Activated CD8-positive, alpha-beta T cell treated with anti-CD3 and anti-CD28 coated beads for 36 hours (primary cell): Measurements from ENCODE around the gene RSL1D1. TPM values are rescaled to one million over a fixed set of nuclear protein-coding genes. Genes with fewer than 3 reads are reported as not detected.

ENCODE experiments used
- ATAC-seq: fragments of 200-7000 bp; cut with Tn5 transposase; one replicate; pipeline ENCODE4 v1.10.0; 2021; ENCODE audit warnings: mild to moderate bottlenecking, moderate library complexity
- CTCF ChIA-PET: fragments of 350-600 bp; sonication (Branson Sonifier 250); formaldehyde crosslinking; loops from one replicate; lab custom pipeline; 2021; ENCODE audit warnings: antibody characterized with exemption; lab: Charles Lee
- POLR2A ChIA-PET: fragments of 350-600 bp; sonication (Branson Sonifier 250); formaldehyde crosslinking; loops from one replicate; lab custom pipeline; 2021; ENCODE audit warnings: antibody characterized with exemption; lab: Charles Lee
- DNase-seq: peaks from one replicate; pipeline ENCODE4 v3.0.0-alpha.2; 2020
- H3K27ac Mint-ChIP-seq: one replicate; pipeline ENCODE4 v1.8.0; 2021; ENCODE audit warnings: mild to moderate bottlenecking, mixed read lengths
- H3K27me3 Mint-ChIP-seq: one replicate; pipeline ENCODE4 v1.8.0; 2021; ENCODE audit warnings: mixed read lengths
- H3K36me3 Mint-ChIP-seq: one replicate; pipeline ENCODE4 v1.8.0; 2021; ENCODE audit warnings: low read depth, mixed read lengths
- H3K4me1 Mint-ChIP-seq: one replicate; pipeline ENCODE4 v1.8.0; 2021; ENCODE audit warnings: low read depth, mixed read lengths
- H3K4me3 Mint-ChIP-seq: one replicate; pipeline ENCODE4 v1.8.0; 2021; ENCODE audit warnings: mild to moderate bottlenecking, moderate library complexity, mixed read lengths
- H3K9me3 Mint-ChIP-seq: one replicate; pipeline ENCODE4 v1.8.0; 2021; ENCODE audit warnings: mixed read lengths
- CTCF ChIP-seq: fragments of 200-600 bp; IDR thresholded peaks from one replicate; pipeline ENCODE4 v1.8.0; 2022; ENCODE audit warnings: antibody characterized with exemption, mild to moderate bottlenecking
- intact Hi-C: fragments of 100-400 bp; cut with micrococcal nuclease; formaldehyde crosslinking; loops from one replicate; pipeline ENCODE4 v1.10.0; 2022
- total RNA-seq, 2 experiments: library from RNA; stranded (reverse); gene quantifications; one replicate each; pipeline ENCODE4 v1.2.3, GENCODE V29; 2021

RSL1D1 gene
- total RNA-seq, 2 experiments from 2014 or later: 344 TPM

- intact Hi-C loops: no loop called here
- peaks cover 44% of the 10 kb centered on the region for H3K36me3 Mint-ChIP-seq
- POLR2A ChIA-PET: interaction anchor here (1.3 kb wide), 1 partner anchor 41 kb away, joined by 4 read pairs; the partner anchor contains the start of gene RSL1D1
- peaks cover 14% of the 10 kb centered on the region for H3K4me1 Mint-ChIP-seq
- DNase-seq (no peak), ATAC-seq (no peak)
- H3K27me3 Mint-ChIP-seq: no peaks in the 10 kb centered on the region
- no peak for TF ChIP-seq CTCF
- no peak overlapping the region for H3K27ac Mint-ChIP-seq
- no peak overlapping the region for H3K4me3 Mint-ChIP-seq
- CTCF ChIA-PET: no interaction called here
- H3K9me3 Mint-ChIP-seq: no peaks in the 10 kb centered on the region
Observed at GRCh38 chr16:11892761-11893160, 41.4 kb upstream of the RSL1D1 start.

DNA sequence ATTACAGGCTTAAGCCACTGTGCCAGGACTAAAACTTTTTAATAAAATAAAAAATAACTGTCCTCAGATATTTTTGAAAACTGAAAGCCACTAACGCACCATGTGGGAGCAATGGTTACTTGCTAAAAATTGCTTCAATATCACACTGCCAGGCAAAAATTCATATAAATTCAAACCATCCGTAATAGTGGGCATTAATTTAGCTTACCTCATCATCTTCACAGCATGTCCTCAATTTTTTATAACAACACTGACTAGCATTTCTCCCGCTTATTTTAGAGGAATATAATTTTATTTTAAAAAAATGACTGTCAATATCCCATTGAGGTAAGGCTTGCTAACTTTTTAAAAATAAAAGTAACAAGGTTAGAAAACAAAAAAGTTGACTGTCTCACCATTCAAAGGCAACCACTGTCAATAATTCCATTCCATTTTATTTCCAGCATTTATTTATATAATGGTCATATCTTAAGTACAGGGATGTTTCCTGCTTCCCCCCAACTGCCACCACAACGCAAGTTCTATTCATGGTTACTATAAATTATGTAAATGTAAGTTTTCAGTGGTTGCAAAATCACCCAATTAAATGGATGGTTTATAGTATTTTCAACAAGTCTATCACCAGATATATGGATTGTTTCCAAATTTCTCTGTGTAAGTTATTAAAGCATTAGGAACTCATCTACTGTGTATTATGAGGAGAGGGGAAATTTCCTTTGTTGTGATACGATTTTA is 39.1 kb upstream of the RSL1D1 start:
- ChIA-PET POLR2A (no interaction called here), CTCF (no interaction called here)
- no peak for TF ChIP-seq CTCF
- no peak overlapping the region for H3K27ac Mint-ChIP-seq
- no peaks in the 10 kb centered on the region for H3K27me3 Mint-ChIP-seq
- H3K4me3 Mint-ChIP-seq: no peak overlapping the region
- DNase-seq: no peak
- no peaks in the 10 kb centered on the region for H3K9me3 Mint-ChIP-seq
- H3K4me1 Mint-ChIP-seq: peaks cover 3% of the 10 kb centered on the region
- intact Hi-C loops: no loop called here
- ATAC-seq: no peak
- H3K36me3 Mint-ChIP-seq: peaks cover 49% of the 10 kb centered on the region

- ATAC-seq (no peak), DNase-seq (no peak)
- Mint-ChIP-seq H3K9me3 (no peaks in the 10 kb centered on the region), H3K4me1 (no peaks in the 10 kb centered on the region), H3K4me3 (no peak overlapping the region), H3K36me3 (peaks cover 46% of the 10 kb centered on the region), H3K27me3 (no peaks in the 10 kb centered on the region), H3K27ac (no peak overlapping the region)
- CTCF ChIA-PET: no interaction called here
- intact Hi-C loops: no loop called here
- no peak for TF ChIP-seq CTCF
- POLR2A ChIA-PET: interaction anchor here (0.6 kb wide), 1 partner anchor 381 kb away, joined by 4 read pairs; no protein-coding TSS in a partner anchor
Observed at GRCh38 chr16:11886881-11887280, 35.5 kb upstream of the RSL1D1 start.

DNA sequence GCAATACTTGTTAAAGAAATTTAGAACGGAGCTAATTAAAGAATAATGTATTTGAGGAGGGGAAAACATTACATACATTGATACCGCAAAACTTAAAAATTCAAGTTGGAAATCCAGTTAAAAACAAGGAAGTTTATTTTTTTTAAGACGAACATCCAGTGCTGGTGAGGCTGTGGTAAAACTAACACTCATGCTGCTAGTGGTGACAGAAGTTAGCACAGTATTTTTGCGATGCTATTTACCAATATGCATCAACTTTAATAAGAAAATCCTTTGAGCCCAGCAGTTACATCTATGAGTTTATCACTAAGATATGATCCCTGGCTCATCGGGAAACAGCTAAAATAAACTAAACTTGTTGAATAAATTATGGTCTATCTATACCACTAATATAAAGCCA is 32.7 kb upstream of the RSL1D1 start:
- Mint-ChIP-seq H3K27me3 (no peaks in the 10 kb centered on the region), H3K4me3 (no peak overlapping the region), H3K4me1 (peaks cover 4% of the 10 kb centered on the region), H3K27ac (no peak overlapping the region), H3K36me3 (peaks cover 46% of the 10 kb centered on the region), H3K9me3 (no peaks in the 10 kb centered on the region)
- TF ChIP-seq CTCF: no peak
- ATAC-seq: no peak
- POLR2A ChIA-PET: interaction anchor here (1.0 to 1.6 kb wide), 3 partner anchors 9 to 20 kb away, joined by 3 to 5 read pairs (median 4); no protein-coding TSS in a partner anchor
- CTCF ChIA-PET: interaction anchor here (1.2 kb wide), 1 partner anchor 11 kb away, joined by 3 read pairs; no protein-coding TSS in a partner anchor
- no peak for DNase-seq
- intact Hi-C loops: no loop called here

DNA sequence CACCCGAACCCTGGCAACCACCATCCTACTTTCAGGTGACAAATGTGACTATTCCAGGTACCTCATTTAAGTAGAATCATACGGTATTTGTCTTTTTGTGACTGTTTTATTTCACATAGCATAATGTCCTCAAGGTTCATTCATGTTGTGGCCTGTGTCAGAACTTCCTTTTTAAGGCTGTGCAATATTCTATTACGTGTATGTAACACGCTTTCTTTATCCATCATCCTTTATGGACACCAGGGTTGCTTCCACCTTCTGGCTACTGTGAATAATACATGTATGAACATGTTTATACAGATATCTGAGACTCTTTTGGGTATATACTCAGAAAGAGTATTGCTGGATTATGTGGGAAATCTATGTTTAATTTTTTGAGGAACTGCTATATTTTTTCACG is 28.7 kb upstream of the RSL1D1 start:
- H3K27me3 Mint-ChIP-seq: no peaks in the 10 kb centered on the region
- CTCF ChIA-PET: no interaction called here
- H3K27ac Mint-ChIP-seq: peak overlapping the region; percentile 32
- DNase-seq (no peak), ATAC-seq (no peak)
- peaks cover 42% of the 10 kb centered on the region for H3K36me3 Mint-ChIP-seq
- no peak overlapping the region for H3K4me3 Mint-ChIP-seq
- POLR2A ChIA-PET: no interaction called here
- no peaks in the 10 kb centered on the region for H3K9me3 Mint-ChIP-seq
- TF ChIP-seq CTCF: no peak
- intact Hi-C loops: no loop called here
- peaks cover 4% of the 10 kb centered on the region for H3K4me1 Mint-ChIP-seq
